K562 (cell line): ENCODE data around the gene OPN5. TPM values are rescaled to one million over a fixed set of nuclear protein-coding genes. Genes with fewer than 3 reads are reported as not detected.

Source experiments
- ATAC-seq: fragments of 200-7000 bp; cut with Tn5 transposase; 3 replicates; pipeline ENCODE4 v1.9.1; 2020; ENCODE audit warnings: moderate library complexity
- BruUV-seq: library from RNA; stranded (reverse); fragments of 400-500 nt; replicated peaks from 2 replicates; lab custom pipeline; 2021; lab: Mats Ljungman, UMichigan
- CTCF ChIA-PET: fragments of 300-600 bp; formaldehyde crosslinking; extraction: SDS; loops from one replicate; lab custom pipeline; 2021; ENCODE audit warnings: low intra/inter-chr PET ratio; lab: Yijun Ruan, JAX
- POLR2A ChIA-PET: fragments of 300-600, 350-650 bp; sonication (Branson Sonifier 250); formaldehyde crosslinking; extraction: SDS; loops from one replicate; lab custom pipeline; 2021; ENCODE audit warnings: antibody characterized with exemption, inconsistent platforms; lab: Yijun Ruan, JAX
- DNase-seq, 4 experiments: peaks; one replicate each; pipeline versions ENCODE4 v3.0.0 to v3.0.0-alpha.2; 2011 to 2018; ENCODE audit warnings: low spot score in 3 of 4, mixed read lengths in 3 of 4; ENCODE audit errors: extremely low read depth in 1 of 4
- FAIRE-seq: peaks from 2 replicates; lab custom pipeline; 2011; peaks lifted over from hg19 to GRCh38; lab: Jason Lieb, UNC
- H2AFZ ChIP-seq: 2 replicates; pipeline ENCODE4 v1.6.0; 2011; ENCODE audit warnings: low read depth, low read length, control low read depth, inconsistent platforms
- H3K27ac ChIP-seq: fragments of 200-600 bp; 3 replicates; pipeline ENCODE4 v1.8.0; 2011; ENCODE audit warnings: low read depth, mild to moderate bottlenecking, control low read depth, inconsistent platforms, low read length, moderate library complexity, mixed read lengths; ENCODE audit errors: extremely low read depth
- H3K27me3 ChIP-seq, 2 experiments: fragments of 300-600 bp in 1 of 2; 2 replicates in 1 of 2; 3 replicates in 1 of 2; pipeline versions ENCODE4 v1.6.0 to v1.8.0; 2011; ENCODE audit warnings: inconsistent platforms in 2 of 2, low read length in 2 of 2, mild to moderate bottlenecking in 1 of 2, mixed read lengths in 1 of 2, moderate library complexity in 1 of 2; ENCODE audit not compliant: control insufficient read depth in 2 of 2, insufficient read depth in 2 of 2
- H3K36me3 ChIP-seq: fragments of 300-600 bp; 3 replicates; pipeline ENCODE4 v1.8.0; 2011; ENCODE audit warnings: mild to moderate bottlenecking, low read length, inconsistent platforms; ENCODE audit not compliant: control insufficient read depth, insufficient read depth
- H3K4me1 ChIP-seq, 2 experiments: fragments of 200-600 bp in 1 of 2; replicated peaks in 1 of 2; 2 replicates in 1 of 2; 3 replicates in 1 of 2; pipeline versions ENCODE4 v1.5.1 to v1.8.0; 2011; ENCODE audit warnings: inconsistent platforms in 2 of 2, low read length in 2 of 2, mild to moderate bottlenecking in 1 of 2, mixed read lengths in 1 of 2, moderate library complexity in 1 of 2; ENCODE audit not compliant: control insufficient read depth in 2 of 2, insufficient read depth in 2 of 2
- H3K4me2 ChIP-seq: 2 replicates; pipeline ENCODE4 v1.6.1; 2011; ENCODE audit warnings: low read length, control low read depth, inconsistent platforms, mixed read lengths; ENCODE audit not compliant: insufficient read depth
- H3K4me3 ChIP-seq: fragments of 200-600 bp; sonication (generic), shearing (Covaris generic); 2 replicates; pipeline ENCODE4 v1.5.1; 2016; ENCODE audit warnings: control low read depth, inconsistent platforms
- H3K79me2 ChIP-seq: fragments of 200-600 bp; 3 replicates; pipeline ENCODE4 v1.8.0; 2011; ENCODE audit warnings: low read length, inconsistent platforms; ENCODE audit not compliant: control insufficient read depth, insufficient read depth
- H3K9ac ChIP-seq, 2 experiments: 2 replicates each; pipeline versions ENCODE4 v1.6.0 to v1.6.1; 2011; ENCODE audit warnings: low read depth in 2 of 2, low read length in 2 of 2, control low read depth in 1 of 2, inconsistent platforms in 1 of 2, mild to moderate bottlenecking in 1 of 2, mixed read lengths in 1 of 2; ENCODE audit not compliant: insufficient read depth in 1 of 2
- H3K9me1 ChIP-seq: one replicate; pipeline ENCODE4 v1.6.0; 2011; ENCODE audit warnings: inconsistent platforms, mild to moderate bottlenecking, low read length, moderate library complexity; ENCODE audit not compliant: control insufficient read depth, insufficient read depth
- H3K9me3 ChIP-seq: replicated peaks from 2 replicates; pipeline ENCODE4 v1.5.1; 2011; ENCODE audit warnings: low read depth, low read length, inconsistent platforms; ENCODE audit not compliant: control insufficient read depth, insufficient read depth
- H4K20me1 ChIP-seq: replicated peaks from 2 replicates; pipeline ENCODE4 v1.6.1; 2011; ENCODE audit warnings: low read length, inconsistent platforms, mixed read lengths; ENCODE audit not compliant: control insufficient read depth, insufficient read depth
- ERF ChIP-seq: fragments of 450-650 bp; formaldehyde crosslinking; IDR thresholded peaks from 2 replicates; pipeline ENCODE4 v1.4.0; 2020; ENCODE audit warnings: mild to moderate bottlenecking, mixed read lengths
- ESRRA ChIP-seq: fragments of 450-650 bp; IDR thresholded peaks from 2 replicates; pipeline ENCODE4 v1.6.1; 2014; ENCODE audit warnings: low read depth, mild to moderate bottlenecking, moderate library complexity, borderline replicate concordance
- GATA2 ChIP-seq: sonication (generic); formaldehyde crosslinking; IDR thresholded peaks from 2 replicates; pipeline ENCODE4 v1.4.0; 2020; ENCODE audit warnings: mild to moderate bottlenecking, missing genetic modification reagents
- HMGXB4 ChIP-seq: sonication (generic); formaldehyde crosslinking; IDR thresholded peaks from 2 replicates; pipeline ENCODE4 v1.8.1; 2023; ENCODE audit warnings: mild to moderate bottlenecking, missing genetic modification reagents
- HOXB6 ChIP-seq: fragments of 250-450 bp; sonication (Bioruptor Pico); IDR thresholded peaks from 2 replicates; pipeline ENCODE4 v1.5.1; 2022; ENCODE audit warnings: mild to moderate bottlenecking, borderline replicate concordance
- SRSF7 ChIP-seq: fragments of 200-400 bp; formaldehyde crosslinking; optimal IDR thresholded peaks from 2 replicates; pipeline ENCODE3; 2017; ENCODE audit warnings: mild to moderate bottlenecking, low read depth, low read length
- ZNF174 ChIP-seq: fragments of 250-450 bp; sonication (Bioruptor Pico); IDR thresholded peaks from 2 replicates; pipeline ENCODE4 v1.4.0; 2020; ENCODE audit warnings: mild to moderate bottlenecking
- ZNF23 ChIP-seq: fragments of 250-450 bp; sonication (Bioruptor Pico); IDR thresholded peaks from 2 replicates; pipeline ENCODE4 v1.4.0; 2020; ENCODE audit warnings: mild to moderate bottlenecking
- ZNF232 ChIP-seq: sonication (generic); formaldehyde crosslinking; IDR thresholded peaks from 2 replicates; pipeline ENCODE4 v1.8.0; 2022; ENCODE audit warnings: mild to moderate bottlenecking, missing genetic modification reagents
- ZNF318 ChIP-seq, 2 experiments: fragments of 450-650 bp; IDR thresholded peaks; 2 replicates each; pipeline ENCODE4 v1.6.1; 2016; ENCODE audit warnings: mild to moderate bottlenecking in 2 of 2, borderline replicate concordance in 1 of 2, low read depth in 1 of 2, moderate library complexity in 1 of 2
- ZNF561 ChIP-seq: fragments of 450-650 bp; formaldehyde crosslinking; conservative IDR thresholded peaks from 2 replicates; pipeline ENCODE4 v1.4.0; 2020; ENCODE audit warnings: mild to moderate bottlenecking, moderate library complexity
- WGBS: fragments of 100-300 bp; shearing (Covaris generic); methylation state at CpG from one replicate; pipeline ENCODE4 v1.1.6; 2016; ENCODE audit warnings: low coverage, mixed read lengths; ENCODE audit not compliant: insufficient coverage; ENCODE audit errors: missing lambda C conversion rate; 5-methylcytosine and 5-hydroxymethylcytosine counted together
- in situ Hi-C: fragments of 300-500 bp; cut with MboI; formaldehyde crosslinking; loops from 4 replicates; pipeline ENCODE4 v1.15.0; 2018; ENCODE audit warnings: inconsistent platforms, mixed read lengths
- intact Hi-C: fragments of 100-400 bp; cut with micrococcal nuclease; formaldehyde crosslinking; loops from 2 replicates; pipeline ENCODE4 v1.14.2; 2022
- polyA plus RNA-seq, 8 experiments: library from polyadenylated mRNA; depleted of rRNA in 4 of 8; stranded (reverse) in 5 of 8; unstranded in 3 of 8; fragments of >200 nt; fragmentation: Nextera tagmentation in 2 of 8; fragmentation: Illumina TruSeq in 1 of 8; extraction: Ambion mirVana in 2 of 8; extraction: Trizol in 1 of 8; gene quantifications; 2 replicates each; pipeline versions ENCODE4 v1.2.1 to v1.2.3, GENCODE V29; 2011 to 2014; ENCODE audit warnings: inconsistent platforms in 1 of 8, missing spikeins in 1 of 8
- total RNA-seq, 7 experiments: library from RNA; depleted of rRNA in 6 of 7; stranded (reverse); fragments of >200 nt in 6 of 7; fragmentation: Illumina TruSeq in 2 of 7; extraction: Trizol in 2 of 7; gene quantifications; 2 replicates each; pipeline versions ENCODE4 v1.2.1 to v1.2.3, GENCODE V29; 2011 to 2021; ENCODE audit warnings: low replicate concordance in 1 of 7
- TF ChIP-seq, protein P1 (sequence below): sonication (generic); IDR thresholded peaks from 2 replicates; pipeline ENCODE4 v1.6.1; 2016

The OPN5 gene
- total and polyA plus RNA-seq, 9 of the 15 experiments (the other 6 are each of a cell fraction or from before 2014, with no cell fraction given) = not detected

DNA sequence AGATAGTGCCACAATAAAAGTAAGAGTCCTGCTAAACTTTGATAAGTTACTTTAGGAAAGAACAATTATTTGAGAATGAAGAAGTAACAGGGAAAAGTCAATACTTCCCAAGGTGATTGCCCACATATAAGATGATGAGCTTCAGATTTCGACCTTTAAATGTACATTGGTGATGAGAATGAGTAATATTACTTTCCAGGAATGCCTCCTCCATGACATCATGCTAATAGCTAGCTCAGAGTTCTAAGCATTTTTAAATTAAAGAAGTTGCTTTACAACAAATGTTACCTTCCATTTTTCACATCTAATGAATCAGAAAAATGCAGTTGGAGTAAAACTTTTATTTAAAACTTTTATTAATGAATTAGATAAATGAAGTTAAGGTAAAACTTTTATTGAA, 22.5 kb upstream of the OPN5 start:
- Histone ChIP-seq H3K9ac (no peak overlapping the region), H3K4me3 (no peak overlapping the region), H2AFZ (no peak overlapping the region), H3K79me2 (no peaks in the 10 kb centered on the region), H3K9me3 (no peaks in the 10 kb centered on the region), H4K20me1 (no peaks in the 10 kb centered on the region), H3K4me2 (no peak overlapping the region), H3K27ac (no peak overlapping the region), H3K36me3 (no peaks in the 10 kb centered on the region), H3K27me3 (no peaks in the 10 kb centered on the region), H3K9me1 (no peaks in the 10 kb centered on the region), H3K4me1 (no peaks in the 10 kb centered on the region)
- ChIA-PET CTCF (no interaction called here), POLR2A (no interaction called here)
- in situ Hi-C loops (no loop called here), intact Hi-C loops (no loop called here)
- TF ChIP-seq ZNF318 (IDR thresholded peaks at IDR 0.05; ENCODE audit: borderline replicate concordance in 1 of 2, low read depth in 1 of 2) (no peak), ERF (CRISPR knock-in tag) (no peak), GATA2 (CRISPR knock-in tag) (no peak), ZNF232 (CRISPR knock-in tag) (no peak), ZNF561 (CRISPR knock-in tag) (no peak), HMGXB4 (CRISPR knock-in tag) (no peak), ZNF23 (CRISPR knock-in tag) (no peak), SRSF7 (no peak), HOXB6 (CRISPR knock-in tag) (no peak), ZNF174 (CRISPR knock-in tag) (no peak), ESRRA (no peak)
- TF ChIP-seq, protein P1, sequence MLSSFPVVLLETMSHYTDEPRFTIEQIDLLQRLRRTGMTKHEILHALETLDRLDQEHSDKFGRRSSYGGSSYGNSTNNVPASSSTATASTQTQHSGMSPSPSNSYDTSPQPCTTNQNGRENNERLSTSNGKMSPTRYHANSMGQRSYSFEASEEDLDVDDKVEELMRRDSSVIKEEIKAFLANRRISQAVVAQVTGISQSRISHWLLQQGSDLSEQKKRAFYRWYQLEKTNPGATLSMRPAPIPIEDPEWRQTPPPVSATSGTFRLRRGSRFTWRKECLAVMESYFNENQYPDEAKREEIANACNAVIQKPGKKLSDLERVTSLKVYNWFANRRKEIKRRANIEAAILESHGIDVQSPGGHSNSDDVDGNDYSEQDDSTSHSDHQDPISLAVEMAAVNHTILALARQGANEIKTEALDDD = no peak
- FAIRE-seq (no peak), ATAC-seq (no peak), DNase-seq (no peak)
- 5% methylated on average over 1 of the region's 1 CpG for WGBS
- no TSS peak for BruUV-seq
